CD4-positive, CD25-positive, alpha-beta regulatory T cell (primary cell): Measurements from ENCODE around the gene CD79B. TPM values are rescaled to one million over a fixed set of nuclear protein-coding genes. Genes with fewer than 3 reads are reported as not detected.

Source experiments
- ATAC-seq, 2 donors: fragments of 150-1000 bp; cut with Tn5 transposase; one replicate each; pipeline ENCODE4 v1.10.0; 2021; ENCODE audit warnings: low read depth in 2 of 2, moderate number of reproducible peaks in 2 of 2, moderate library complexity in 1 of 2
- DNase-seq, 3 donors: peaks; one replicate each; pipeline versions ENCODE4 v3.0.0 to v3.0.0-alpha.2; 2012 to 2022; ENCODE audit warnings: mixed read lengths in 1 of 3
- H3K27ac ChIP-seq: one replicate; pipeline ENCODE4 v1.7.0; 2013; ENCODE audit warnings: mild to moderate bottlenecking, low read length; ENCODE audit not compliant: insufficient read depth, poor library complexity, severe bottlenecking
- H3K27me3 ChIP-seq: one replicate; pipeline ENCODE4 v1.7.0; 2013; ENCODE audit warnings: low read length; ENCODE audit not compliant: control insufficient read depth, insufficient read depth
- H3K36me3 ChIP-seq: one replicate; pipeline ENCODE4 v1.7.0; 2013; ENCODE audit warnings: mild to moderate bottlenecking, low read length, moderate library complexity; ENCODE audit not compliant: control insufficient read depth, insufficient read depth
- H3K4me1 ChIP-seq: 2 replicates; pipeline ENCODE4 v1.7.0; 2013; ENCODE audit warnings: mild to moderate bottlenecking, low read length; ENCODE audit not compliant: insufficient read depth, control insufficient read depth, poor library complexity, severe bottlenecking
- H3K4me3 ChIP-seq: one replicate; pipeline ENCODE4 v1.7.0; 2013; ENCODE audit warnings: low read depth, mild to moderate bottlenecking, low read length, moderate library complexity
- H3K9me3 ChIP-seq, 2 experiments: 1 replicate in 1 of 2; 2 replicates in 1 of 2; pipeline ENCODE4 v1.7.0; 2013; ENCODE audit warnings: low read length in 2 of 2, mild to moderate bottlenecking in 1 of 2, moderate library complexity in 1 of 2; ENCODE audit not compliant: control insufficient read depth in 2 of 2
- H3K27ac Mint-ChIP-seq, 3 donors: one replicate each; pipeline ENCODE4 v1.8.0; 2020 to 2022; ENCODE audit warnings: mild to moderate bottlenecking in 3 of 3, mixed read lengths in 3 of 3, moderate library complexity in 2 of 3
- H3K27me3 Mint-ChIP-seq: one replicate; pipeline ENCODE4 v1.8.0; 2022; ENCODE audit warnings: mild to moderate bottlenecking, mixed read lengths
- H3K36me3 Mint-ChIP-seq: one replicate; pipeline ENCODE4 v1.8.0; 2020; ENCODE audit warnings: mixed read lengths
- H3K4me1 Mint-ChIP-seq, 4 donors: one replicate each; pipeline ENCODE4 v1.8.0; 2020 to 2022; ENCODE audit warnings: mixed read lengths in 4 of 4, mild to moderate bottlenecking in 1 of 4
- H3K4me3 Mint-ChIP-seq, 4 donors: one replicate each; pipeline ENCODE4 v1.8.0; 2020 to 2022; ENCODE audit warnings: mild to moderate bottlenecking in 4 of 4, mixed read lengths in 4 of 4, moderate library complexity in 3 of 4
- H3K9me3 Mint-ChIP-seq, 7 donors: one replicate each; pipeline ENCODE4 v1.8.0; 2020 to 2022; ENCODE audit warnings: mixed read lengths in 7 of 7, mild to moderate bottlenecking in 3 of 7, moderate library complexity in 2 of 7
- polyA plus RNA-seq, 4 donors: library from polyadenylated mRNA; unstranded; fragments of 300-500 nt; fragmentation: Illumina TruSeq; gene quantifications; one replicate each; pipeline ENCODE4 v1.2.3, GENCODE V29; 2021
- total RNA-seq: library from RNA; stranded (reverse); gene quantifications from one replicate; pipeline ENCODE4 v1.2.3, GENCODE V29; 2022

CD79B gene
- total and polyA plus RNA-seq, 5 donors from 2014 or later = 31.4 to 85.1 (median 62.3) TPM

DNA sequence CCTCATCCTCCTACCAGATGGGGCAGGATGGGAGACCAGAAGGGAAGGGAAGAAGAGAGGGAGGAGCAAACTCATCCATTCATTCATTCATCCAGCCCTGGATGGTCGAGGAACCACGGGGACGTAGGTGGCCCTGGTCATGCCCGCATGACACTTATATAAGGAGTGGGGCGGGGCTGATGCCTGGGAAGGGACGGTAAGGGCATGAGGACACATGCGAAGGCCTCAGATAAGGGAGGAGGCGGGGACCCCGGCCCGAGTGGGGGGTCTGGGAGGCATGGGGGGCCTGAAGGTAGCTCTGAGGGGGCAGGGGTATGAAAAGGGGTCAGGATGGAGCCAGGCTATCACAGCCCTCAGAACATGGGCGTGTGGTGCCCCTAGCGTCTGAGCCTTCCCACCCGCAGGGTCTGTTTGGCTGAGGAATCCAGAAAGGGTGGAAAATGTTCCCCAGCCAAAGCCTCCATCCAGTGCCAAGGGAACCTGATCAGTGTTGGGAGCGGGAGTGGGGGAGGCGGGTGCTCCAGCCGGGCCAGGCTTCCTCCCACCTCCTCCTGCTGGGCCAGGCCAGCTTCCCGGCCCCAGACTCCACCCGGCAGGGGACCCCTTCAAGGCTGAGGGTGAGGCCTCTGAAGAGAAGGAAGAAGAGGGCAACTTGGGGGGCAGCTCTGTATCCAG, 17.6 kb upstream of the CD79B start:
- Mint-ChIP-seq H3K4me1 (peaks cover 0 to 34% (median 15%) of the 10 kb centered on the region in 4 donors), H3K27me3 (peaks cover 6% of the 10 kb centered on the region), H3K9me3 (no peaks in the 10 kb centered on the region), H3K36me3 (no peaks in the 10 kb centered on the region), H3K4me3 (no peak overlapping the region), H3K27ac (no peak overlapping the region)
- Histone ChIP-seq H3K27me3 (no peaks in the 10 kb centered on the region), H3K4me3 (no peak overlapping the region), H3K36me3 (no peaks in the 10 kb centered on the region), H3K9me3 (no peaks in the 10 kb centered on the region), H3K4me1 (peaks cover 29% of the 10 kb centered on the region), H3K27ac (no peak overlapping the region)
- DNase-seq = no peak
- ATAC-seq = no peak

DNA sequence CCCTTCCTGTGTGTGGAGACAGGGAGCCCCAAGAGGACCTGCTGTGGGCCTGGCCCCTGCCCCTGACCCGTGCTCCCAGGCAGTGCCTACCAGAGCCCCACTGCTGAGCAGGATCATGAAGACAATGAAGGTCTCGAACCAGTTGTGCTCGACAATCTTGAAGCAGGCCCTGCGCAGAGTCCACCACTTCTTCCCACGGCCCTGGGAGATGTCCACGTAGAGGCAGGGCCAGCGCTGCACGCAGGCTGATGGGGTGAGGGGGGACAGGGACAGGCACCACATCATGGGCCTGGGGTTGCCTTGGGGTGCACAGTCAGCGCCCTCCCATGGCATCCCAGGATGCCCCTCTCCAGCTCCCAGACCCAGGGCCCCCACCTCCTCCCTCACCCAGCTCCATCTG, 16.4 kb upstream of the CD79B start:
- Histone ChIP-seq H3K36me3 (no peaks in the 10 kb centered on the region), H3K27me3 (no peaks in the 10 kb centered on the region), H3K27ac (no peak overlapping the region), H3K9me3 (no peaks in the 10 kb centered on the region), H3K4me3 (no peak overlapping the region), H3K4me1 (peaks cover 17% of the 10 kb centered on the region)
- DNase-seq = no peak
- Mint-ChIP-seq H3K27ac (no peak overlapping the region), H3K4me3 (no peak overlapping the region), H3K27me3 (no peaks in the 10 kb centered on the region), H3K4me1 (peaks cover 0 to 24% (median 5%) of the 10 kb centered on the region in 4 donors), H3K36me3 (no peaks in the 10 kb centered on the region), H3K9me3 (no peaks in the 10 kb centered on the region)
- no peak for ATAC-seq

DNA sequence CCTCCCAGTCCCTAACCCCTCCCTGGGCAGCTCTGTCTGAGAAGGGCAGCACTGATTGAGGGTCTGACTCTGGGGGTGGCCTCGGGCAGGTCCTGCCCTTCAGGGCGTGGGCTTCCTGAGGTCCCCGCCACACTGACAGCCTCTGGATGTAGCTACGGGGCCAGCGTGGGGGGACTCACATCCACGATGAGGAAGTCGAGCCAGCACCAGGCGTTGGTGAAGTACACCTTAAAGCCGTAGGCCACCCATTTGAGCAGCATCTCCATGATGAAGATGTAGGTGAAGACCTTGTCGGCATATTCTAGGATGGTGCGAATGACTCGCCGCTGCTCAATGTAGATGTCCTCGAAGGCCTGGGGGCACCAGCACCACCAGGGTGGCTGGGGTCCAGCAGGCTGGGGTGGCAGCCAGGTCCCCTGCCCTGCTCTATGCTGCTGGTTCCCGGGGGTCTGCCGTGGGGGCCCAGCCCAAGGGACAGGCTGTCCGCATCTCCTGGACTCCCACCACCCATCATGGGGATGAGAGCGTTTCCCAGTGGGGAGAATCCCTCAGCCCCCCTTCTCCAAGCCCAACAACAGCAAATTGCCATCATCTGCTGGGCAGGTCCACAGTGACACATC, 15.7 kb upstream of the CD79B start:
- DNase-seq (no peak), ATAC-seq (no peak)
- no peak overlapping the region for H3K4me3 ChIP-seq
- H3K27me3 ChIP-seq = no peaks in the 10 kb centered on the region
- no peak overlapping the region for H3K27ac ChIP-seq
- H3K27me3 Mint-ChIP-seq = no peaks in the 10 kb centered on the region
- peaks cover 15% of the 10 kb centered on the region for H3K4me1 ChIP-seq
- H3K36me3 Mint-ChIP-seq = no peaks in the 10 kb centered on the region
- H3K27ac Mint-ChIP-seq = no peak overlapping the region
- peaks cover 0 to 24% (median 5%) of the 10 kb centered on the region in 4 donors for H3K4me1 Mint-ChIP-seq
- H3K9me3 ChIP-seq = no peaks in the 10 kb centered on the region
- no peak overlapping the region for H3K4me3 Mint-ChIP-seq
- H3K9me3 Mint-ChIP-seq = no peaks in the 10 kb centered on the region
- H3K36me3 ChIP-seq = no peaks in the 10 kb centered on the region

DNA sequence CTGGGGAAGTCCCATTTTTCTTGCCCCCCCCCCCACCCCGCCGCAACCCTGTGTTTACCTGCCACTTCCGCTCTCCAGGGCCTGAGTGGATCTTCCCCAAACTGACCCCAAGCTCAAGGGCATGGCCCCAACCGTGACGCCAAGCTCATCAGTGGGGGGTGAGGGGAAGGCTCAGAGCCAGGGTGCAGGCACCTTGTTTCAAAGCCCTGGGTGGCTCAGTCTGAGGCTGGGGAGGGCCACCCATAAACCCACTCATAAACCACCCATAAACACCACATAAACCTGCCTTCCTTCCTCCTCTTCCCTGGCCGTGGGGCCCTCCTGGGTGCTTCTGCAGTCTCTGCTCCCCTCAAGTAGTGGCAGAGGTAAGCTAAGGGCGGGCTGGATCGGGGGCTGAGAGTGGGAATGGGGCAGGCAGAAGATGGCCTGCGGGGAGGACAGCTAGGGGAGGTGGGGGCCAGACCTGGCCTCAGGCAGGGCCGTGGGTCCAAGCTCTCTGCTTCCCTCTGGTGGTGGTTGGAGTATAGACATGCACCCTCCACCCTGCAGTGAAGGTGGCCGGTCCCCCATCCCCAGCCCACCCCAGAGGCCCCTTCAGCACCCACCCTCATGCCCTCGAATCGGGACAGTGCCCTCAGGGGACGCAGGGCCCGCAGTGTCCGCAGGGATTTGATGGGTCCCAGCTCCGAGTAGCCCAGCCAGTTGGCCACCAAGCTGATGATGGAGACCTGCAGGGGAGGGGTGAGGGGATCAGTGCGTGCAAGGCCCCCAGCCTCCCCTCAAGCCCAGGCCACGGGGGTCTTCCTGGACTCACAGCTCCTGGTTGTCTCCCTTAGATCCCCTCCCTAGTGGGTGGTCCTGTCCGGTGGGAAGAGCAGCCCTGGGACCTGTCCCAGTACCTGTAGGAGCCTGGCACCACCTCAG, 14.6 kb upstream of the CD79B start:
- H3K4me1 Mint-ChIP-seq = peaks cover 0 to 19% (median 5%) of the 10 kb centered on the region in 4 donors
- Histone ChIP-seq H3K36me3 (no peaks in the 10 kb centered on the region), H3K9me3 (no peaks in the 10 kb centered on the region), H3K27me3 (no peaks in the 10 kb centered on the region), H3K27ac (no peak overlapping the region), H3K4me1 (peaks cover 15% of the 10 kb centered on the region), H3K4me3 (no peak overlapping the region)
- no peaks in the 10 kb centered on the region for H3K36me3 Mint-ChIP-seq
- no peaks in the 10 kb centered on the region for H3K27me3 Mint-ChIP-seq
- H3K27ac Mint-ChIP-seq = no peak overlapping the region
- ATAC-seq = peak; percentile 71 to 77
- H3K9me3 Mint-ChIP-seq = no peaks in the 10 kb centered on the region
- peak; percentile 35 to 62 (median 58) for DNase-seq
- peak overlapping the region in 3 of 4 donors; percentile 58 to 72 (median 65) for H3K4me3 Mint-ChIP-seq

DNA sequence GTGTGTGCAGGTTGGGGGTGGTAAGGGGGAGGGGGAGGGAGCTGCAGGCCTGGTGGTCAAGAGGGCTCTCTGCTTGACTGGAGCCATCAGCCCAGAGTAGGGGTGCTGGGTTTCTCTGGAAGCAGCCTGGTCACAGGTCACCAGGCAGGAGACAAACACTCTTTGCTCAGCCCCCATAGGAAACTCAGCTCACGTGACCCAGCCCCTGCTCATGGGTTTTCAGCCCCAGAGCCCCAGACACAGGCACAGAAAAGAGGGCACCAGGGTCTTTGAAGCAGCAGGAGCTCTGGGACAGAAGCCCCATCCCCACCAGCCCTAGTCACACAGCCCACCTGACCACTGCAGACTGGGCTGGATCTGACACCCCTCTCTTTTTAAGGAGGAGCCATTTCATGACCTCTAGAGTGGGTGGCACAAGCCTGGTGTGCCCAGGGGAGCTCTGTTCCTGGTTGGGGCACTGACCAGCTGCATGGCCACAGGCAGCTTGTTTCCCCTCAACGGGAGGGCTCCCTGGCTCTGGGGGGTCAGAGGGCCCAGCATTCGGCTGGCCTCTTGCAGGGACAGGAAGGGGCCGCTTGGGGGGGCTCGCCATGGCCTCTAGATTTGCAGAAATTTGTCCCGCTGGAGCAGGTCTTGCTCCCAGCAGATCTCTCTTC, 13.8 kb upstream of the CD79B start:
- no peaks in the 10 kb centered on the region for H3K9me3 ChIP-seq
- no peak overlapping the region for H3K27ac ChIP-seq
- no peaks in the 10 kb centered on the region for H3K27me3 ChIP-seq
- Mint-ChIP-seq H3K9me3 (no peaks in the 10 kb centered on the region), H3K4me1 (peaks cover 0 to 19% (median 5%) of the 10 kb centered on the region in 4 donors), H3K27me3 (no peaks in the 10 kb centered on the region), H3K4me3 (no peak overlapping the region), H3K27ac (no peak overlapping the region), H3K36me3 (no peaks in the 10 kb centered on the region)
- H3K4me1 ChIP-seq = peaks cover 15% of the 10 kb centered on the region
- no peak overlapping the region for H3K4me3 ChIP-seq
- ATAC-seq = no peak
- no peaks in the 10 kb centered on the region for H3K36me3 ChIP-seq
- DNase-seq = no peak

DNA sequence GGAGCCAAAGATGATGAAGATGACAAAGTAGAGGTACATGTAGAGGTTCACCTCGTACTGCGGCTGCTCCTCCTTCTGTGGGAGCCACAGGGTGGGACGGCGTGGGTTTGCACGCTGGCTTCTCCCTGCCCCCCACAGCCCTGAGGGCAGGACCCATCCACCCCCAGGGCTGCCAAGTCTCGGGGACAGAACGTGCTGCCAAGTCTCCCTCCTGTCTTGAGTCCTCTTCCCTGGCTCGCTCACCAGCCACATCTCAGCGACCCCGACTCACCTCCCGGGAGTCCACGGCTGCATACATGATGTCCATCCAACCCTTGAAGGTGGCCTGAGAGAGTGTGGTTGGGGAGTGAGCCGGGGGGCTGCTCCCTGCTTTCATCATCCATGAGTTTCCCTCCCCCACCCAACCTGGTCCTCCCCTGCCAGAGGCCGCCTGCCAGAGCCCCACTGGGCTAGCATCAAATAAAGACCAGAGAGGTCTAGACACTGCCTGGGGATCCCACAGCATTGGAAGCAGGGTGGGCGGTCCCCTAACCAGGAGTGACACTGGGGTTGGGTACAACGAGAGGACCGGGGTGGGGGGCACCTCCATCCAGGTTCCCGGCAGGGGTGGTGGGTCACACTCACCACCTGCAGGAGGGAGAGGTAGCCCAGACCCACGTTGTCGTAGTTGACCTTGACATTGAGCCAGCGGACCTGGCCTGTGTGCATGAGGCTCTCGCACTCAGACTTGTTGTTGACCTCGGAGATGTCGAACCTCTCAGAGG, 12.8 kb upstream of the CD79B start:
- Histone ChIP-seq H3K27ac (no peak overlapping the region), H3K9me3 (no peaks in the 10 kb centered on the region), H3K4me1 (peaks cover 15% of the 10 kb centered on the region), H3K36me3 (no peaks in the 10 kb centered on the region), H3K4me3 (no peak overlapping the region), H3K27me3 (no peaks in the 10 kb centered on the region)
- H3K4me3 Mint-ChIP-seq = peak overlapping the region in 2 of 4 donors; percentile 29 to 35
- ATAC-seq (no peak), DNase-seq (no peak)
- peaks cover 0 to 19% (median 5%) of the 10 kb centered on the region in 4 donors for H3K4me1 Mint-ChIP-seq
- no peaks in the 10 kb centered on the region for H3K9me3 Mint-ChIP-seq
- no peaks in the 10 kb centered on the region for H3K27me3 Mint-ChIP-seq
- no peak overlapping the region for H3K27ac Mint-ChIP-seq
- no peaks in the 10 kb centered on the region for H3K36me3 Mint-ChIP-seq

DNA sequence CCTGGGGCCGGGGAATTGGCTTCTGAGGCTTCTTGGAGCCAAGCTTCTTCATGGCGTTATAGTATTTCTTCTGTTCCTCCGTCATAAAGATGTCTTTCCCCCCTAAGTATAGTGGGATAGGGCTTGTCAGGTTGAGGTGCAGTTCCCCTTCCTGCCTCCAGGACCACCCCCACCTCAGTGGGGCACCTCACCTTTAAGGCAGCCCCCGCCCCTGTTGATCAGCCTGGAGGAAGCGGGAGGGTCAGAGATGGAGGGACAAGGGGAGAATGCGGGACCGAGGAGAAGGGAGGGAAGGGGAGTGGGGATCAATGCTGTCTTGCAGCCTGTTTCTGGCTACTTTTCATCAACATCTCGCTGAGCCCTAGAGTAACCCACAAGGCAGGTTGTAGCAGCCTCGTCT, 11.6 kb upstream of the CD79B start:
- H3K27ac ChIP-seq = no peak overlapping the region
- no peaks in the 10 kb centered on the region for H3K27me3 ChIP-seq
- ATAC-seq (no peak), DNase-seq (no peak)
- Mint-ChIP-seq H3K4me3 (no peak overlapping the region), H3K36me3 (no peaks in the 10 kb centered on the region), H3K27me3 (no peaks in the 10 kb centered on the region), H3K4me1 (peaks cover 0 to 25% (median 7%) of the 10 kb centered on the region in 4 donors), H3K27ac (no peak overlapping the region), H3K9me3 (no peaks in the 10 kb centered on the region)
- H3K4me1 ChIP-seq = peaks cover 15% of the 10 kb centered on the region
- H3K9me3 ChIP-seq = no peaks in the 10 kb centered on the region
- no peaks in the 10 kb centered on the region for H3K36me3 ChIP-seq
- H3K4me3 ChIP-seq = no peak overlapping the region
